ENCODE data around the gene SAG.
A peak's percentile ranks its signal among the peaks of the same experiment; 100 is the strongest.

The SAG gene

GRCh38 chr2:233307565-233307964 is at the start of gene SAG:
TSS of gene SAG (plus strand) at chr2:233307816. CDS start at chr2:233309190, 1,374 bp downstream.
- DNase-seq = no peak

- no peak for DNase-seq
Observed at GRCh38 chr2:233258211-233258610, 49.4 kb upstream of the SAG start.

DNA sequence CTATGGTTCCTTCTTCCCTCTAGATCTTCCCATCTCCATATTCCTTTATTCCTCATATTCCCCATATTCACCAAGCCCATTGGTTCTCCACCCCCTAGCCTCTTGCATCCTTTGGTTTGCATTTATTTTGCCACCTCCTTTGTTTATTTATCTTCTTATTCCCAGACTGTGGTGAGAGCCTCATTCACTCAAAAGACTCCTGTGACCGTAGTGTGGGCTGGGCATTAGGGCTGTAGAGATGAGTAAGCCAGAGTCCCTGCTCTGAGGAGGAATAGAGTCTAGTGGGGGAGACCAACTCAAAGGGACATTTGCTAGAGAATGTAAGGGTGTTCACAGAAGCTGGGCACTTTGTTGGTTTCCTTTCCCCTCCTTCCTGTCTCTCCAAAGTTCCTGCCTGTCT is 47.9 kb upstream of the SAG start:
- no peak for DNase-seq

- no peak for DNase-seq
Observed at GRCh38 chr2:233260661-233261060, 47.0 kb upstream of the SAG start.

DNA sequence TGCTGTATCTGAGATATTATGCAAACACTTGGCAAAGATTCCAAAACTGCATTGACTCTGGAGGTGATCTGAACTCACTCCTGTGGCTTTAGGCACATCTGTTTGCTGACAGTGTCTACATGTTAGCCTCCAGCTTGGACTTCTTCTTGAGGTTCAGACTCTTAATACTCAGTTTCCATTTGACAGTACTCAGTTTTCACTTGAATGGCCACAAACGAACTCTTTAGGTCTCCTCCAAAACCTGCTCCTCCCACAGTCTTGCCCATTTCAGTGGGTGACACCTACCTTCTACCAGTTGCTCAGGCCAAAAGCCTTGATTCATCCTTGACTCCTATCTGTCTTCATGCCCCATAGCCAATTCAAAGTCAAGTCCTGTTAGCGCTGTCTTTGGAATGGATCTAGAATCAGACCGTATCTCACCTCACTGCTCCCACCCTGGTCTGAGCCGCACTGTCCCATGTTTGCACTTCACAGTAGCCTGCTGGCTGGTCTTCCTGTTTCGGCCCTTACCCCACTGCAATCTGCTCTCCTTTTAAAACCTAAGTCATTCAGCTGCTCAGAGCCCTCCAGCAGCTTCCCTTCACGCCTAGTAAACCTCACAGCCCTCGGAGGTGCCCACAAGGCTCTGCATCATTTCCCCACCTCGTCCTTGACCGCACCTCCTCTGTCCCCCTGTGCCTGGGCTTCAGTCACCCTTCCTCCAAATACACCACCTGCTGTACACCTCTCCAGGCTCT is 45.6 kb upstream of the SAG start:
- DNase-seq = peak; percentile 39

DNA sequence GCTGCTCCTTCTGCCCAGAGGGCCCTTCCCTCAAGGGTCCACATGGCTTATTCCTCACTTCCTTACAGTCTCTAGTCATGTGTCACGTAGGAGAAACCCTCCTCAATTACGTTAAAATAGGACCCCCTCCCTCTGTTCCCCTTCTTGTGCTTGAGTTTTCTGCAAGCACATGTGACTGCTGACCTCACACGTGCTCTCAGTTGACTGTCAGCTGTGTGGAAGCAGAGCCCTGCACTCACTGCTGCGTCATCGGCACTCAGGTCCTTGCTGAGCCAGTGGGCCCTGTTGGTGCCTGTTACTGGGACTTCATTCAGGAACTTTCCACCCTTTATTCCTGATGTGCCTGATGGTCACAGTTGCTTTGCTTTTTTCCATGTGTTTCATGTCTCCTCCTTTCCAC is 45.1 kb upstream of the SAG start:
- DNase-seq = no peak

GRCh38 chr2:233263045-233263570 is 44.5 kb upstream of the SAG start:
- DNase-seq = no peak

GRCh38 chr2:233264667-233265066 is 42.9 kb upstream of the SAG start:
- no peak for DNase-seq

DNA sequence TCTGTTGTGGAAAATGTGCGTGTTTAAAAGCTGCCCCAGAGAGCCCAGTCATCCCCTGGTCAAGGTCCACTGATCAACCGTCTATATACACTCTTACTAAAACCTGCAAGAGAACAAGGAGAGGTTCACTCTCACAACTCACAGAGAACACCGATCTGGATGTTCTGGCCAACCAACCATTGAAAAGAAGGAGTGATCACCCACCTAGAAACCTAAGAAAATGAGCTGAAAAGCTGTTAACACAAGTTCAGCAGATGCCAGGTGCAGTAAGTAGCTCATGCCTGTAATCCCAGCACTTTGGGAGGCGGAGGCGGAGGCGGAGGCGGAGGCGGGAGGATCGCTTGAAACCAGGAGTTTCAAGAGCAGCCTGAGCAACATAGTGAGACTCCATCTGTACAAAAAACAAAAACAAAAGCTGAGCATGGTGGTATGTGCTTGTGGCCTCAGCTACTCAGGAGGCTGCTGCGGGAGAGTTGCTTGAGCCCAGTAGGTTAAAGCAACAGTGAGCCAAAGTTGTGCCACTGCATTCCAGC is 41.7 kb upstream of the SAG start:
- DNase-seq = no peak

DNA sequence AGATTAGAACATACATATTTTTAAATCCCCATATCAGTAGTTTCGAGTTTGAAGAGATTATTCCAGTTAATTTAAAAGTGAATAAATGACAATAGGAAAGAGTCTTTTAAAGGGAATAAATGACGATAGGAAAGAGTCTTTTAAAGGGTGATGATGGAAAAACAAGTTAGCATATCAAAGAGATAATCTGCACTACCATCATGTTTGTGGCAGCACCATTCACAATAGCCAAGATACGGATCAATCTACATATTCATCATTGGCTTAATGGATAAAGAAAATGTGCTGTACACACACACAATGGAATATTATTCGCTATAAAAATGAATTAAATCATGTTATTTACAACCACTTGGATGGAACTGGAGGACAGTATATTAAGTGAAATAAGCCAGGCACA is 41.1 kb upstream of the SAG start:
- no peak for DNase-seq

DNA sequence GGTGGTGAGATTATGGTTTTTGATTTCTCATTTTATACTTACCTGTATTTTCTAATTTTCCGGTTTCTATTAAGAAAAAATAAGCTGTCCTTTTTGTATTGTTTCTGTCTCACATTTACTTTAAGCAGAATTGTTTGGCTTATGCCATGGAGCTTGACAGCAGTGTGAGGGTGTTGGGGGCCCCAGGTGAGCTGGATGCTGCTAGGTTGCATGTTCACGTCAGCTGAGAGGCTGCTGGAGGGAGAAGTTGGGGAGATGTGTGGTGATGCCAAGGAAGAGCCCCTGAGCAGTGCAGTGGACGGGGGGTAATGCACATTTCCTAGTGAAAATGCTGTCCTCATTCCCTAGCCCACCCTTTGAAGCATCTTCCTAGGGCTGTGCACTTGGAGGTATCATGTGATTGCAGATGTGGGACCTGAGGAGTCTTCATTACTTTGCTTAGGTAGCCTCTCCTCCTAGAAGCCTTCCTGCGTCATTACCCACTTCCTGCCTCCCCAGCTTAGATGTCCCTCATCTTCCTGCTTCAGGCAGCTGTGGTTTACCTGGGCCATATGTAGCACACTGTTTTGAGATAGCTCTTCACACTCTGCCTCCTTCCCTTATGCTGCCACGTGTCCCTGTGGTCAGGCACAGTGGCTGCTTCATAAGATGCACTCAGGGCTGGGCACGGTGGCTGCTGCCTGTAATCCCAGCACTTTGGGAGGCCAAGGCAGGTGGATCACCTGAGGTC is 39.9 kb upstream of the SAG start:
- peak; percentile 92 for DNase-seq

GRCh38 chr2:233270366-233270765 is 37.2 kb upstream of the SAG start:
- DNase-seq = peak; percentile 38

GRCh38 chr2:233270951-233271350 is 36.7 kb upstream of the SAG start:
- DNase-seq = no peak

DNA sequence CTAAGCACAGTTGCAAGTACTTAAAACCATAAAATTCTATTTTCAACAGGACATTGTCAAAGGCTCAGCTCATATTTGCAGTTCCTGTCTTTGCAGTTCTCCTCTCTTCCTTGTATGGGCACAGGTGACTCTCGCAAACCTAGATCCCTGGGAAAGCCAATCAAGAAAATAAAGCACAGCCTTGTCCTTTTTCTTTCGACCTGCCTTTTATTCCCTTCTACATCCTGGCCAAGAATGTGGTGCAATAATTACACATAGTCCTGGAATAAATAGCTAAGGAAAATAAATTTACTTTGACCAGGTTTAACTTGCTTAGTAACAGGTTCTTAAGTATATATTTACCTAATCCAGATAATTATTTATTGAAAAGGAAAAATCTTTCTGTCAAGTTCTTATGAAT is 35.9 kb upstream of the SAG start:
- DNase-seq = no peak

GRCh38 chr2:233273120-233273519 is 34.5 kb upstream of the SAG start:
- peak; percentile 75 for DNase-seq

DNA sequence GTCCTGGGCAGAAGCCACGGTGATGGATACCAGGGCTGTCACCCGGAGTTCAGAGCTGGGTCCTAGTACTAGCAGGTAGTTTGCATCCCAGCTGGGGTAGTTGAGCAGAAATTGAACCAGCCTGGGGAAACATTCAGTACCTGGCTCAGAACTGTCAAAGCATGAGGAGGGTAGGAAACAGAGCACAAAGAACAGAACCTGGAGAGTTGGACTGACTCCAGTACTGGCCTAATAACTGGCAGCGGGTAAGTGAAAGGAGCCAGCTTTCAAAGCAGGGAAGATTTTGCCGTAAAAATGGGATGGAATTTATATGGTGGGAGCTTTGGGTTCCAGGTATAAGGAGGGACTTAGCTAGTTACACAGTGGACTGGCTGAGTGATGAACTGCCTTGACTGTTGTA is 32.4 kb upstream of the SAG start:
- DNase-seq = no peak

DNA sequence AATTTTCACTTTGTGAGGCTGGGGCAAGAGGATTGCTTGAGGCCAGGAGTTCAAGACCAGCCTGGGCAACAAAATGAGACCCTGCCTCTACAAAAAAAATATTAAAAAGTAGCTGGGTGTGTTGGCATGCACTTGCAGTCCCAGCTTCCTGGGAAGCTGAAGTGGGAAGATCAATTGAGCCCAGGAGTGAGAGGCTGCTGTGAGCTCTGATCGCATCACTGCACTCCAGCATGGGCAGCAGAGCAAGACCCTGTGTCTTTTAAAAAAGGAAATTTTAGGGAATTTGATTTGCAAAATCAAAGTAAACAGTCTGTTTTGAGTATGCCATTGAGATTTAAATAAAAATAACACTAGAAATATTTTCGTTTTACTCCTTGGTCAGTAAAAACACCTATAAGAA is 28.7 kb upstream of the SAG start:
- no peak for DNase-seq

DNA sequence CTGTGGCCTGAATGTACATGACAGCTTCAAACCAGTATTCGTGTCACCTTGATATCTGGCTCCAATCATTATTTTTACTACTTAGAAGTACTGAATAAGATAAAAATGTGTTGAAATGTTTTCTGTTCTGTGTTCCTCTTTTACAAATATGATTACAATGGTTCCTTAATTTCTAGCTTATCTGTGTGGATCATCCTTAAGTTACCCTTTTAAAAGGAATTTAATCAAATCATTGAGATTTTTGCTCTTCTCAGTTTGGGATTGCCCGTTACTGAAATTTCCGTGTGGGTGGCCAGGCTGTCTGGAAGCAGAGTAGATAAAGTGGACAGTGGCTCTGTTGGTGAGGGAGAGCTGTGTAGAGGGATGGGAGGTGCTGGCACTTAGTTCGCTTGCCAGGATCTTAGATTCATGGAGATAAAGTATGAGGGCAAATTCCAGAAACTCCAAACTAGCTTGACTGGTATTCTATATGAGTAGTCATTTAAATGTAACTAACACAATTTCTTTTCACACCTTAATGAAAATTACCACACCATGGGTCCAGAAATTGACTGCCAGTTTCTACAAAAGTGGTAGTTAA is 27.4 kb upstream of the SAG start:
- no peak for DNase-seq

GRCh38 chr2:233281553-233281952 is 26.1 kb upstream of the SAG start:
- DNase-seq = no peak

GRCh38 chr2:233281992-233282603 is 25.5 kb upstream of the SAG start:
- no peak for DNase-seq

DNA sequence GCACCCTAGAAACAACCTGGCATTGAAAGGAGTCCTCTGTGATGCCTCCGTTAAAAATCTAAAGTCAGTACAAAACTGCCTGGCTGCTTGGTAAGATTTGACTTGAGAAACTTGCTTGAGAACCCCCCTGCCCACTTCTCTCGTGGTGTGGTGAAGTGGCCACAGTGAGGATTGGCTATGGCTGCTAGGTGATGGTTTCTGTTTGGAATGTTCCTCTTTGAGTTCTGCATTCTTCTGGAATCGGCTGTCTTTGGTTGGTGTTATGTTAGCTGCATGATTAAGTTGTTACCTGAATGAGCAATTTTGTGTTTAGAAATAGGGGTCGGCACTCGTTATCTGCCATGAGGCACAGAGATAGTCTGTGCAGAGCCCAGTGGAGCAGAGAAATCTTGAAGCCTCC is 21.7 kb upstream of the SAG start:
- no peak for DNase-seq

DNA sequence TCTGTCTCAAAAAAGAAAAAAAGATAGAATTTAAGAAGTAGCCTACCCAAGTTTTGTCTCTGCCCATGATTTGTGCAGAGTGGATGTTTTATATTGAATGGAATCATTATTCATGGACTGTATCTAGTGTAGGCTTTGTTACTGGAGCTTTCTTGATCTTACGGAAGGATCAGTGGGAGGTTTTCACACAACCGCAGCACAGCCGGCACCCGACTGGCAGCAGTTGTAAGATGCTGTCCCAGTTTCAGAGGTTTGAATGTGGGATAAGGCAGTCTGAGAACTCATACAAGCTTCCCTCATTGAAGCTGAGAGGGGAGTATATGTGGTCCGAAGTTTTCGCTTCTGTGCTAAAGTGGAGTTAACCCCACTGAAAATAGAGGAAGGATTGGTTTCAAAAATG is 19.7 kb upstream of the SAG start:
- DNase-seq = no peak

DNA sequence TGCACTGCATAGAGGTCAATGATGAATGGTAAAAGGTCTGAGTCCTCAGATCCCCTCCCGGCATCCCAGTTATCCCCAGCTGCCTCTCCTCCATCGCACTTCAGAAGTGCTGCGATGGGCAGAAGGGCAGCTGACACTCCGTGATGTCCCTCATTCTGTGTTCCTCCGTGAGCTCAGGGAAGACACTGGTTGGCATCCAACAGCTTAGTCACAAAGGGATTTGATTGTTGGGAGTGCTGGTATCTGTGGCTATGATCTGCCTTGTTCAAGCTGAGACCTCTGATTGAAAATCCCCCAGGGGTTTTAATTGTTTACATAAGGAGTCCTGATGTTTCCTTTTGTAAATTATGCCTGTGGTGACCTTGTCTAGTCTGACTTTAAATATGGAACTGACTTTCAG is 19.0 kb upstream of the SAG start:
- DNase-seq = no peak
